Peyer's patch (tissue), 4 donors: ENCODE data around the gene KITLG.

ENCODE experiments used
- CTCF ChIP-seq, 6 experiments: fragments of 450-650 bp in 4 of 6; fragments of 200-600 bp in 2 of 6; sonication (generic) in 1 of 6; IDR thresholded peaks; one replicate each; pipeline ENCODE4 v1.5.1; 2017 to 2019; ENCODE audit warnings: antibody characterized with exemption in 6 of 6, mild to moderate bottlenecking in 3 of 6, moderate library complexity in 1 of 6
- POLR2A ChIP-seq, 2 donors: fragments of 450-650 bp; IDR thresholded peaks; one replicate each; pipeline ENCODE4 v1.5.1; 2017; ENCODE audit warnings: antibody characterized with exemption in 2 of 2, mild to moderate bottlenecking in 2 of 2, moderate library complexity in 2 of 2

- TF ChIP-seq CTCF (IDR thresholded peaks at IDR 0.05) (no peak), POLR2A (IDR thresholded peaks at IDR 0.05) (no peak)
Observed at GRCh38 chr12:88544991-88545980, 35.0 kb downstream of the KITLG start.
